ENCODE results near the gene ETV3L. TPM values are rescaled to one million over a fixed set of nuclear protein-coding genes. Genes with fewer than 3 reads are reported as not detected.

ETV3L gene
- total and polyA plus RNA-seq, 3 experiments from 2014 or later, result not detected

- H3K27me3 Mint-ChIP-seq, result peaks cover 3% of the 10 kb centered on the region in 2 donors
- H3K4me1 Mint-ChIP-seq, result peaks cover 0 to 5% (median 4%) of the 10 kb centered on the region in 3 donors
- Histone ChIP-seq H3K9me3 (ENCODE audit: low read length) (no peaks in the 10 kb centered on the region), H3K4me3 (ENCODE audit: low read length) (no peak overlapping the region), H3K27ac (ENCODE audit: low read depth, low read length) (no peak overlapping the region), H3K27me3 (ENCODE audit: insufficient read depth, low read length, poor library complexity, severe bottlenecking) (no peaks in the 10 kb centered on the region), H3K36me3 (ENCODE audit: insufficient read depth, low read length) (no peaks in the 10 kb centered on the region), H3K4me1 (ENCODE audit: insufficient read depth, low read length) (peaks cover 3% of the 10 kb centered on the region)
- CTCF ChIA-PET, result interaction anchor here (1.4 to 7.7 kb wide), 3 partner anchors 12 to 62 kb away, joined by 4 to 306 read pairs (median 16); no protein-coding TSS in a partner anchor
- POLR2A ChIA-PET, result no interaction called here
- DNase-seq, result no peak
- H3K27ac Mint-ChIP-seq, result no peak overlapping the region
- no peak overlapping the region for H3K4me3 Mint-ChIP-seq
- H3K9me3 Mint-ChIP-seq, result no peaks in the 10 kb centered on the region
- no peaks in the 10 kb centered on the region for H3K36me3 Mint-ChIP-seq
Measured at GRCh38 chr1:157091668-157092273, 7.8 kb downstream of the ETV3L start.

GRCh38 chr1:157091186-157091585 lies 8.4 kb downstream of the ETV3L start:
- no peaks in the 10 kb centered on the region for H3K27me3 ChIP-seq (ENCODE audit: insufficient read depth, low read length, poor library complexity, severe bottlenecking)
- no peak for DNase-seq
- no peaks in the 10 kb centered on the region for H3K9me3 ChIP-seq (ENCODE audit: low read length)
- ChIA-PET CTCF (interaction anchor here (1.4 to 7.7 kb wide), 6 partner anchors 11 to 63 kb away, joined by 4 to 306 read pairs (median 11); no protein-coding TSS in a partner anchor), POLR2A (no interaction called here)
- peaks cover 3% of the 10 kb centered on the region in 2 donors for H3K27me3 Mint-ChIP-seq
- H3K4me1 ChIP-seq (ENCODE audit: insufficient read depth, low read length), result peaks cover 3% of the 10 kb centered on the region
- no peaks in the 10 kb centered on the region for H3K36me3 Mint-ChIP-seq
- no peak overlapping the region for H3K4me3 Mint-ChIP-seq
- H3K36me3 ChIP-seq (ENCODE audit: insufficient read depth, low read length), result no peaks in the 10 kb centered on the region
- H3K4me3 ChIP-seq (ENCODE audit: low read length), result no peak overlapping the region
- H3K4me1 Mint-ChIP-seq, result peaks cover 0 to 5% (median 4%) of the 10 kb centered on the region in 3 donors
- H3K27ac ChIP-seq (ENCODE audit: low read depth, low read length), result no peak overlapping the region
- no peaks in the 10 kb centered on the region for H3K9me3 Mint-ChIP-seq
- H3K27ac Mint-ChIP-seq, result no peak overlapping the region

GRCh38 chr1:157090771-157091170 lies 8.8 kb downstream of the ETV3L start:
- ChIA-PET CTCF (interaction anchor here (0.9 to 7.7 kb wide), 13 partner anchors 10 to 92 kb away, joined by 3 to 306 read pairs (median 5); no protein-coding TSS in a partner anchor), POLR2A (no interaction called here)
- no peak overlapping the region for H3K4me3 Mint-ChIP-seq
- H3K9me3 ChIP-seq (ENCODE audit: low read length), result no peaks in the 10 kb centered on the region
- no peaks in the 10 kb centered on the region for H3K36me3 Mint-ChIP-seq
- H3K4me1 ChIP-seq (ENCODE audit: insufficient read depth, low read length), result peaks cover 3% of the 10 kb centered on the region
- no peak overlapping the region for H3K27ac ChIP-seq (ENCODE audit: low read depth, low read length)
- H3K27ac Mint-ChIP-seq, result no peak overlapping the region
- H3K36me3 ChIP-seq (ENCODE audit: insufficient read depth, low read length), result no peaks in the 10 kb centered on the region
- no peaks in the 10 kb centered on the region for H3K27me3 ChIP-seq (ENCODE audit: insufficient read depth, low read length, poor library complexity, severe bottlenecking)
- DNase-seq, result no peak
- peaks cover 3% of the 10 kb centered on the region in 2 donors for H3K27me3 Mint-ChIP-seq
- H3K9me3 Mint-ChIP-seq, result no peaks in the 10 kb centered on the region
- no peak overlapping the region for H3K4me3 ChIP-seq (ENCODE audit: low read length)
- H3K4me1 Mint-ChIP-seq, result peaks cover 0 to 5% (median 4%) of the 10 kb centered on the region in 3 donors

- CTCF ChIA-PET, result interaction anchor here (0.6 to 7.7 kb wide), 22 partner anchors 9 to 92 kb away, joined by 3 to 306 read pairs (median 4); no protein-coding TSS in a partner anchor
- DNase-seq, result peak; percentile 64 to 89 (median 80)
- H3K27ac Mint-ChIP-seq, result peak overlapping the region in 1 of 8 donors; percentile 19
- no peaks in the 10 kb centered on the region for H3K27me3 ChIP-seq (ENCODE audit: insufficient read depth, low read length, poor library complexity, severe bottlenecking)
- H3K27me3 Mint-ChIP-seq, result peaks cover 3% of the 10 kb centered on the region in 2 donors
- H3K9me3 Mint-ChIP-seq, result no peaks in the 10 kb centered on the region
- H3K9me3 ChIP-seq (ENCODE audit: low read length), result no peaks in the 10 kb centered on the region
- H3K4me3 Mint-ChIP-seq, result no peak overlapping the region
- peaks cover 0 to 5% (median 4%) of the 10 kb centered on the region in 3 donors for H3K4me1 Mint-ChIP-seq
- H3K27ac ChIP-seq (ENCODE audit: low read depth, low read length), result no peak overlapping the region
- POLR2A ChIA-PET, result interaction anchor here (0.5 kb wide), 1 partner anchor 66 kb away, joined by 3 read pairs; no protein-coding TSS in a partner anchor
- no peaks in the 10 kb centered on the region for H3K36me3 Mint-ChIP-seq
- peaks cover 3% of the 10 kb centered on the region for H3K4me1 ChIP-seq (ENCODE audit: insufficient read depth, low read length)
- no peaks in the 10 kb centered on the region for H3K36me3 ChIP-seq (ENCODE audit: insufficient read depth, low read length)
- no peak overlapping the region for H3K4me3 ChIP-seq (ENCODE audit: low read length)
Measured at GRCh38 chr1:157090196-157090647, 9.4 kb downstream of the ETV3L start.

GRCh38 chr1:157089789-157090188 lies 9.8 kb downstream of the ETV3L start:
- Histone ChIP-seq H3K9me3 (ENCODE audit: low read length) (no peaks in the 10 kb centered on the region), H3K36me3 (ENCODE audit: insufficient read depth, low read length) (no peaks in the 10 kb centered on the region), H3K27ac (ENCODE audit: low read depth, low read length) (no peak overlapping the region), H3K27me3 (ENCODE audit: insufficient read depth, low read length, poor library complexity, severe bottlenecking) (no peaks in the 10 kb centered on the region), H3K4me1 (ENCODE audit: insufficient read depth, low read length) (peaks cover 3% of the 10 kb centered on the region), H3K4me3 (ENCODE audit: low read length) (no peak overlapping the region)
- Mint-ChIP-seq H3K27me3 (peaks cover 3% of the 10 kb centered on the region in 2 donors), H3K36me3 (no peaks in the 10 kb centered on the region), H3K4me1 (peaks cover 0 to 5% (median 4%) of the 10 kb centered on the region in 3 donors), H3K9me3 (no peaks in the 10 kb centered on the region), H3K27ac (no peak overlapping the region), H3K4me3 (no peak overlapping the region)
- DNase-seq, result no peak
- POLR2A ChIA-PET, result interaction anchor here (0.5 kb wide), 1 partner anchor 66 kb away, joined by 3 read pairs; no protein-coding TSS in a partner anchor
- CTCF ChIA-PET, result interaction anchor here (0.6 to 7.7 kb wide), 21 partner anchors 9 to 93 kb away, joined by 3 to 306 read pairs (median 4); no protein-coding TSS in a partner anchor

- H3K27ac Mint-ChIP-seq, result no peak overlapping the region
- POLR2A ChIA-PET, result no interaction called here
- no peak overlapping the region for H3K27ac ChIP-seq (ENCODE audit: low read depth, low read length)
- no peak for DNase-seq
- peaks cover 0 to 5% (median 4%) of the 10 kb centered on the region in 3 donors for H3K4me1 Mint-ChIP-seq
- no peak overlapping the region for H3K4me3 Mint-ChIP-seq
- H3K9me3 Mint-ChIP-seq, result no peaks in the 10 kb centered on the region
- CTCF ChIA-PET, result interaction anchor here (7.7 kb wide), 1 partner anchor 66 kb away, joined by 306 read pairs; no protein-coding TSS in a partner anchor
- H3K4me1 ChIP-seq (ENCODE audit: insufficient read depth, low read length), result peaks cover 3% of the 10 kb centered on the region
- peaks cover 3 to 7% of the 10 kb centered on the region in 2 donors for H3K27me3 Mint-ChIP-seq
- H3K36me3 Mint-ChIP-seq, result no peaks in the 10 kb centered on the region
- H3K36me3 ChIP-seq (ENCODE audit: insufficient read depth, low read length), result no peaks in the 10 kb centered on the region
- no peaks in the 10 kb centered on the region for H3K27me3 ChIP-seq (ENCODE audit: insufficient read depth, low read length, poor library complexity, severe bottlenecking)
- no peaks in the 10 kb centered on the region for H3K9me3 ChIP-seq (ENCODE audit: low read length)
- no peak overlapping the region for H3K4me3 ChIP-seq (ENCODE audit: low read length)
Measured at GRCh38 chr1:157088607-157089006, 11.0 kb downstream of the ETV3L start.

GRCh38 chr1:157087030-157087429 lies 12.6 kb downstream of the ETV3L start:
- H3K27ac Mint-ChIP-seq, result no peak overlapping the region
- no peaks in the 10 kb centered on the region for H3K27me3 ChIP-seq (ENCODE audit: insufficient read depth, low read length, poor library complexity, severe bottlenecking)
- peaks cover 0 to 5% (median 4%) of the 10 kb centered on the region in 3 donors for H3K4me1 Mint-ChIP-seq
- H3K4me3 Mint-ChIP-seq, result no peak overlapping the region
- CTCF ChIA-PET, result interaction anchor here (7.7 kb wide), 1 partner anchor 67 kb away, joined by 306 read pairs; no protein-coding TSS in a partner anchor
- H3K36me3 ChIP-seq (ENCODE audit: insufficient read depth, low read length), result no peaks in the 10 kb centered on the region
- peaks cover 5 to 7% of the 10 kb centered on the region in 2 donors for H3K27me3 Mint-ChIP-seq
- POLR2A ChIA-PET, result interaction anchor here (1.0 kb wide), 1 partner anchor 70 kb away, joined by 3 read pairs; no protein-coding TSS in a partner anchor
- DNase-seq, result no peak
- H3K27ac ChIP-seq (ENCODE audit: low read depth, low read length), result no peak overlapping the region
- no peaks in the 10 kb centered on the region for H3K9me3 ChIP-seq (ENCODE audit: low read length)
- peaks cover 3% of the 10 kb centered on the region for H3K4me1 ChIP-seq (ENCODE audit: insufficient read depth, low read length)
- H3K36me3 Mint-ChIP-seq, result no peaks in the 10 kb centered on the region
- no peak overlapping the region for H3K4me3 ChIP-seq (ENCODE audit: low read length)
- no peaks in the 10 kb centered on the region for H3K9me3 Mint-ChIP-seq

- CTCF ChIA-PET, result interaction anchor here (7.7 kb wide), 1 partner anchor 68 kb away, joined by 306 read pairs; no protein-coding TSS in a partner anchor
- POLR2A ChIA-PET, result no interaction called here
- peaks cover 5 to 7% of the 10 kb centered on the region in 2 donors for H3K27me3 Mint-ChIP-seq
Measured at GRCh38 chr1:157086299-157086698, 13.3 kb downstream of the ETV3L start.

More at GRCh38 chr1:157086299-157086698, 13.3 kb downstream of the ETV3L start:
- H3K4me1 Mint-ChIP-seq, result peaks cover 0 to 5% (median 4%) of the 10 kb centered on the region in 3 donors
- peaks cover 3% of the 10 kb centered on the region for H3K4me1 ChIP-seq (ENCODE audit: insufficient read depth, low read length)
- DNase-seq, result no peak
- no peak overlapping the region for H3K4me3 Mint-ChIP-seq
- H3K9me3 Mint-ChIP-seq, result no peaks in the 10 kb centered on the region
- no peaks in the 10 kb centered on the region for H3K27me3 ChIP-seq (ENCODE audit: insufficient read depth, low read length, poor library complexity, severe bottlenecking)
- no peaks in the 10 kb centered on the region for H3K36me3 Mint-ChIP-seq
- no peak overlapping the region for H3K4me3 ChIP-seq (ENCODE audit: low read length)
- H3K27ac Mint-ChIP-seq, result no peak overlapping the region
- H3K36me3 ChIP-seq (ENCODE audit: insufficient read depth, low read length), result no peaks in the 10 kb centered on the region
- H3K27ac ChIP-seq (ENCODE audit: low read depth, low read length), result no peak overlapping the region
- no peaks in the 10 kb centered on the region for H3K9me3 ChIP-seq (ENCODE audit: low read length)

Measured in CD8-positive, alpha-beta memory T cell (primary cell).